ENCODE measurements around the gene TFF2. TPM values are rescaled to one million over a fixed set of nuclear protein-coding genes. Genes with fewer than 3 reads are reported as not detected.
A peak's percentile ranks its signal among the peaks of the same experiment; 100 is the strongest.

Gene TFF2
- total RNA-seq, 3 donors from 2014 or later = 1.1 to 1.7 TPM; not detected in 1

- intact Hi-C loops (cut with DNase I, micrococcal nuclease) = no loop called here
- TF ChIP-seq, protein P1, sequence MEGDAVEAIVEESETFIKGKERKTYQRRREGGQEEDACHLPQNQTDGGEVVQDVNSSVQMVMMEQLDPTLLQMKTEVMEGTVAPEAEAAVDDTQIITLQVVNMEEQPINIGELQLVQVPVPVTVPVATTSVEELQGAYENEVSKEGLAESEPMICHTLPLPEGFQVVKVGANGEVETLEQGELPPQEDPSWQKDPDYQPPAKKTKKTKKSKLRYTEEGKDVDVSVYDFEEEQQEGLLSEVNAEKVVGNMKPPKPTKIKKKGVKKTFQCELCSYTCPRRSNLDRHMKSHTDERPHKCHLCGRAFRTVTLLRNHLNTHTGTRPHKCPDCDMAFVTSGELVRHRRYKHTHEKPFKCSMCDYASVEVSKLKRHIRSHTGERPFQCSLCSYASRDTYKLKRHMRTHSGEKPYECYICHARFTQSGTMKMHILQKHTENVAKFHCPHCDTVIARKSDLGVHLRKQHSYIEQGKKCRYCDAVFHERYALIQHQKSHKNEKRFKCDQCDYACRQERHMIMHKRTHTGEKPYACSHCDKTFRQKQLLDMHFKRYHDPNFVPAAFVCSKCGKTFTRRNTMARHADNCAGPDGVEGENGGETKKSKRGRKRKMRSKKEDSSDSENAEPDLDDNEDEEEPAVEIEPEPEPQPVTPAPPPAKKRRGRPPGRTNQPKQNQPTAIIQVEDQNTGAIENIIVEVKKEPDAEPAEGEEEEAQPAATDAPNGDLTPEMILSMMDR (IDR thresholded peaks at IDR 0.05) = no peak
Measured at GRCh38 chr21:42374864-42375499, 24.2 kb upstream of the TFF2 start.

GRCh38 chr21:42374457-42374856 lies 23.7 kb upstream of the TFF2 start:
- no peaks in the 10 kb centered on the region for H3K9me3 ChIP-seq
- intact Hi-C loops (cut with DNase I, micrococcal nuclease) = no loop called here
- no peak overlapping the region for H3K4me3 ChIP-seq
- TF ChIP-seq, protein P1 (IDR thresholded peaks at IDR 0.05) = no peak
- H3K36me3 ChIP-seq (ENCODE audit: low read depth) = no peaks in the 10 kb centered on the region
- peaks cover 4% of the 10 kb centered on the region for H3K4me1 ChIP-seq (ENCODE audit: low read depth)
- no peak for ATAC-seq
- DNase-seq = peak in 1 of 3 donors; percentile 8

More at GRCh38 chr21:42374864-42375499, 24.2 kb upstream of the TFF2 start:
- ATAC-seq = no peak
- DNase-seq = peak in 1 of 3 donors; percentile 38
- H3K9me3 ChIP-seq = no peaks in the 10 kb centered on the region
- H3K36me3 ChIP-seq (ENCODE audit: low read depth) = no peaks in the 10 kb centered on the region
- H3K4me1 ChIP-seq (ENCODE audit: low read depth) = peaks cover 4% of the 10 kb centered on the region
- no peak overlapping the region for H3K4me3 ChIP-seq

DNA sequence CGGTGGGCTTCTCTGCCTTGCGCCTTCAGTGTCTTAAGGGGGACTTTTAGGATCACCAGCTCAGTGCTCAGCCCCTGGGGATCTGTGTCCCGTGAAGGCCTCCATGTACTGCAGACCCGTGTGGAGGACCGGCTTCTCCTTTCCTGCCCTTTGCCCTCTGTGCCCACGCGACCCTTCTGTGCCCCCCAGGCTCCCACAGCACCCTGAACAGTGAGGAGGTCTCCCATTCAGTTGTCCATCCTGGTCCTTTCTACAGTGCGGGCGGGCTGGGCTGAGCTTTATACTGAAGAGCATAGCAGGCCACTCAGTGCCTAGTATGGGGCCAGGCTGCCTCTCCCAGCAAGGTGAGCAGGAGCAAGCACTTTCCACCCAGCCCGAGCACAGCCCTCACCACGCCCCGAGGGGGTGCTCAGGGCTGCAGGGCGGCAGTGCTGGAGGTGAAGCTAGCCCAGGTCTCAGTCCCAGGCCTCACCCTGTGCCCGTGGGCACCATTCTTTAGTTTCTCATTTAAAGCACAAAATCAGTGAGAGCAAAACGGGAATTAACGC lies 23.2 kb upstream of the TFF2 start:
- Histone ChIP-seq H3K4me1 (ENCODE audit: low read depth) (peaks cover 4% of the 10 kb centered on the region), H3K4me3 (no peak overlapping the region), H3K36me3 (ENCODE audit: low read depth) (no peaks in the 10 kb centered on the region), H3K9me3 (no peaks in the 10 kb centered on the region)
- ATAC-seq (no peak), DNase-seq (peak in 2 of 3 donors; percentile 36 to 40)
- intact Hi-C loops (cut with DNase I, micrococcal nuclease) = no loop called here
- TF ChIP-seq, protein P1 (IDR thresholded peaks at IDR 0.05) = no peak

DNA sequence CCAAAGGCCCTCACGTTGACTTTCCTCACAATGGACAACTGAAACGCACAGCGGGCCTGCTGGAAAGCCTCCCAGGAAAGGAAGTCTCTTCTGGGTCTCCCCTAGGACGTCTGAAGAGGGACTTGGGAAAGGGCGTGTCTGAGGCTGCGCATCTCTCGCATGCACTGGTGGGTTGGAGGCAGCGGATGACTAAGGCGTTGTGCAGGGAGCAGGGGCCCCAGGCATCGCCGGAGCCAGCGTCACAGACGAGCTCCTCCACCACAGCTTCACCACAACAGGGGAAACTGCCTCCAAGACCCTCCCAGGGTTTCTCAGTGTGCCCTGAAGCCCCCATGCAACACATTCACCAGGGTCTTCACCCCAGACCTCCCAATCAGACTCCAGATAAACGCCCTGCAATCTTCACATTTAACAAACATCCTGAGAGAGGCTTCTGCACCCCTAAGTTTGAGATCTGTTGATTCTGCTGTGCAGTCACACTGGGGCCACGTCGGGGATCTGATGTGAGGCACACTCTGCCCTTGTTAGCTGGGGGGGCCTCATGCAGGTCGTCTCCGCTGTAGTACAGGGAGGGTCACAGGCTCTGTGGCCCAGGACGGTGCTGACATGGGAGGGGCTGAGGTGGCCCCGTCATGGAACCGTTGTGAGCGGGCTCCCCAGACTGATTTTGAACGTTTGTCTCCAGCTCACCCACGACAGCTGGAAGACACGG lies 22.6 kb upstream of the TFF2 start:
- intact Hi-C loops (cut with DNase I, micrococcal nuclease) = no loop called here

DNA sequence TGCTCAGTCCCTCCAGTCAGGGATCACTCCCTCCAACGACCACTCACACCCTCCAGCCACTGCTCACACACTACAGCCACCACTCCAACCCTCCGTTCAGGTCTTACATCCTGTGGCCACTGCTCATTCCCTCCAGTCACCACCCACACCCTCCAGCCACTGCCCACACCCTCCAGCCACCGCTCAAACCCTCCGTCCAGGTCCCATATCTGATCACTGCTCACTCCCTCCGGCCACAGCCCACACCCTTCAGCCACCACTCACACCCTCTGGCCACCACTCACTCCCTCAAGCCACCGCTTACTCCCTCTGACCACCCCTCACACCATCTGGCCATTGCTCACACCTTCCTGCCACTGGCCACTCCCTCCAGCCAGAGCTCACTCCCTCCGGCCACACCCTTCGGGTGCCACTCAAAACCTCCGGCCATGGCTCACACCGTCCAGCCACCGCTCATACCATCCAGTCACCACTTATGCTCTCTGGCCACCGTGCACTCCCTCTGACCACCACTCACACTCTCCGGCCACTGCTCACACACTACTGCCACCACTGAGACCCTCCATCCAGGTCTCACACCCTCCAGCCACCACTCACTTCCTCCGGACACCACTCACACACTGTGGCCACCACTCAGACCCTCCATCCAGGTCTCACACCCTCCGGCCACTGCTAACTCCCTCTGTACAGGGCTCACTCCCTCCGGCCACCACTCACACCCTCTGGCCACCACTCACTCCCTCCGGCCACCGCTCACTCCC lies 20.3 kb upstream of the TFF2 start:
- intact Hi-C loops (cut with DNase I, micrococcal nuclease) = no loop called here
- peak in 2 of 3 donors; percentile 49 to 54 for DNase-seq

More for the DNA sequence above, 22.6 kb upstream of the TFF2 start:
- Histone ChIP-seq H3K4me3 (no peak overlapping the region), H3K9me3 (no peaks in the 10 kb centered on the region), H3K4me1 (ENCODE audit: low read depth) (peaks cover 4% of the 10 kb centered on the region), H3K36me3 (ENCODE audit: low read depth) (no peaks in the 10 kb centered on the region)
- TF ChIP-seq, protein P1 (IDR thresholded peaks at IDR 0.05) = no peak
- DNase-seq = peak in 2 of 3 donors; percentile 19 to 33
- no peak for ATAC-seq

More for the DNA sequence above, 20.3 kb upstream of the TFF2 start:
- TF ChIP-seq, protein P1 (IDR thresholded peaks at IDR 0.05) = no peak
- peaks cover 17% of the 10 kb centered on the region for H3K4me1 ChIP-seq (ENCODE audit: low read depth)
- H3K9me3 ChIP-seq = no peaks in the 10 kb centered on the region
- H3K36me3 ChIP-seq (ENCODE audit: low read depth) = no peaks in the 10 kb centered on the region
- H3K4me3 ChIP-seq = no peak overlapping the region
- peak; percentile 16 for ATAC-seq
